Panc1 (cell line): ENCODE measurements around the gene DZIP3.

Experiments
- POLR2AphosphoS5 ChIP-seq: IDR thresholded peaks from 2 replicates; pipeline ENCODE4 v1.6.1; 2012; ENCODE audit warnings: mild to moderate bottlenecking, low read depth, low read length, moderate library complexity
- SIN3A ChIP-seq: IDR thresholded peaks from 2 replicates; pipeline ENCODE4 v1.6.1; 2012; ENCODE audit warnings: low read depth, mild to moderate bottlenecking, low read length, moderate library complexity, borderline replicate concordance; ENCODE audit not compliant: insufficient read depth
- TCF7L2 ChIP-seq: IDR thresholded peaks from 2 replicates; pipeline ENCODE4 v1.6.1; 2011; ENCODE audit warnings: mild to moderate bottlenecking, low read depth, low read length, inconsistent platforms
- TF ChIP-seq, protein P1 (sequence below): fragments of 450-650 bp; IDR thresholded peaks from 2 replicates; pipeline ENCODE4 v1.5.1; 2017; ENCODE audit warnings: mild to moderate bottlenecking

DNA sequence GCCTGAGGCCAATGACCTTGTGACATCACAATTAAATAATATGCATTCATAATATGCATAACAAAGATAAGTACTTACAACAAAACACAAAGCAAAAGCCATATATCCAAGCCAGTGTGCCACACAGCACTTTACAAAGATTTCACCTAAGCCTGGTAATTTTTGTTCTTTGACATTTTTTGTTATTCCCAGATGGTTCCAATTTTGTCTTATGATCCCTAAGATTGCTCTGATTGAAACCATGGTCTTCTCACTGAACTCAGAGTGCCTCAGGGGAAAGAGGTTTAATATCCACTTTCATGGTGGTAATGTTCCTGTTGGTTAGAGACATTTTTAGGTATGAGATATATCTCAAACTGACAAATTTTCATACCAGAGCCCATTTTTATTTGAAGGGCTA lies 138.6 kb downstream of the DZIP3 start:
- TF ChIP-seq, protein P1, sequence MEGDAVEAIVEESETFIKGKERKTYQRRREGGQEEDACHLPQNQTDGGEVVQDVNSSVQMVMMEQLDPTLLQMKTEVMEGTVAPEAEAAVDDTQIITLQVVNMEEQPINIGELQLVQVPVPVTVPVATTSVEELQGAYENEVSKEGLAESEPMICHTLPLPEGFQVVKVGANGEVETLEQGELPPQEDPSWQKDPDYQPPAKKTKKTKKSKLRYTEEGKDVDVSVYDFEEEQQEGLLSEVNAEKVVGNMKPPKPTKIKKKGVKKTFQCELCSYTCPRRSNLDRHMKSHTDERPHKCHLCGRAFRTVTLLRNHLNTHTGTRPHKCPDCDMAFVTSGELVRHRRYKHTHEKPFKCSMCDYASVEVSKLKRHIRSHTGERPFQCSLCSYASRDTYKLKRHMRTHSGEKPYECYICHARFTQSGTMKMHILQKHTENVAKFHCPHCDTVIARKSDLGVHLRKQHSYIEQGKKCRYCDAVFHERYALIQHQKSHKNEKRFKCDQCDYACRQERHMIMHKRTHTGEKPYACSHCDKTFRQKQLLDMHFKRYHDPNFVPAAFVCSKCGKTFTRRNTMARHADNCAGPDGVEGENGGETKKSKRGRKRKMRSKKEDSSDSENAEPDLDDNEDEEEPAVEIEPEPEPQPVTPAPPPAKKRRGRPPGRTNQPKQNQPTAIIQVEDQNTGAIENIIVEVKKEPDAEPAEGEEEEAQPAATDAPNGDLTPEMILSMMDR = no peak
- TF ChIP-seq SIN3A (no peak), POLR2AphosphoS5 (no peak), TCF7L2 (no peak)
